Prostate gland (tissue), 2 donors: ENCODE data around the gene ADAMTS17. TPM values are rescaled to one million over a fixed set of nuclear protein-coding genes. Genes with fewer than 3 reads are reported as not detected.

ENCODE experiments used
- DNase-seq: peaks from one replicate; pipeline ENCODE4 v3.0.0-alpha.2; 2019; ENCODE audit warnings: low spot score
- H3K27ac ChIP-seq, 2 donors: fragments of 200-600 bp; sonication (generic); 2 replicates each; pipeline ENCODE4 v1.5.1; 2017 to 2019
- H3K27me3 ChIP-seq: fragments of 200-600 bp; sonication (generic); replicated peaks from 2 replicates; pipeline ENCODE4 v1.5.1; 2019; ENCODE audit not compliant: insufficient read depth
- H3K36me3 ChIP-seq, 2 donors: fragments of 200-600 bp; sonication (generic); 1 replicate in 1 of 2; 2 replicates in 1 of 2; pipeline versions ENCODE4 v1.5.1 to v1.8.1; 2017 to 2019
- H3K4me1 ChIP-seq: fragments of 200-600 bp; sonication (generic); replicated peaks from 2 replicates; pipeline ENCODE4 v1.5.1; 2019
- H3K4me3 ChIP-seq, 2 donors: fragments of 200-600 bp; sonication (generic); 2 replicates each; pipeline ENCODE4 v1.5.1; 2017 to 2019
- H3K9me3 ChIP-seq: fragments of 200-600 bp; sonication (generic); 2 replicates; pipeline ENCODE4 v1.5.1; 2017
- CTCF ChIP-seq, 4 experiments: fragments of 200-600 bp in 2 of 4; fragments of 450-650 bp in 2 of 4; sonication (generic) in 2 of 4; IDR thresholded peaks; 1 replicate in 3 of 4; 2 replicates in 1 of 4; pipeline ENCODE4 v1.5.1; 2016 to 2019; ENCODE audit warnings: antibody characterized with exemption in 4 of 4, mild to moderate bottlenecking in 2 of 4, moderate library complexity in 2 of 4
- POLR2A ChIP-seq: fragments of 450-650 bp; IDR thresholded peaks from one replicate; pipeline ENCODE4 v1.6.1; 2016; ENCODE audit warnings: antibody characterized with exemption, mild to moderate bottlenecking
- POLR2AphosphoS5 ChIP-seq: sonication (generic); formaldehyde crosslinking; IDR thresholded peaks from one replicate; pipeline ENCODE4 v1.6.1; 2017; ENCODE audit warnings: antibody characterized with exemption
- WGBS: methylation state at CpG from one replicate; pipeline ENCODE4 v1.1.5; 2018; 5-methylcytosine and 5-hydroxymethylcytosine counted together
- intact Hi-C: fragments of 100-400 bp; cut with DNase I; formaldehyde crosslinking; loops from one replicate; pipeline ENCODE4 v1.14.2; 2022
- total RNA-seq, 2 donors: library from RNA; depleted of rRNA; stranded (reverse); fragments of >200 nt; gene quantifications; one replicate each; pipeline ENCODE4 v1.1.0, GENCODE V29; 2016

The ADAMTS17 gene
- total RNA-seq, 2 donors from 2014 or later: 2.7 to 5.6 TPM

- Histone ChIP-seq H3K4me1 (no peaks in the 10 kb centered on the region), H3K27ac (no peak overlapping the region), H3K36me3 (no peaks in the 10 kb centered on the region), H3K27me3 (no peaks in the 10 kb centered on the region), H3K4me3 (no peak overlapping the region), H3K9me3 (no peaks in the 10 kb centered on the region)
- intact Hi-C loops: no loop called here
- 96% methylated on average over 11 of the region's 11 CpGs for WGBS
- DNase-seq: no peak
- TF ChIP-seq POLR2A (no peak), CTCF (IDR thresholded peaks at IDR 0.05) (no peak), POLR2AphosphoS5 (no peak)
These were observed 234.1 kb downstream of the ADAMTS17 start for GRCh38 chr15:100107606-100108225.

DNA sequence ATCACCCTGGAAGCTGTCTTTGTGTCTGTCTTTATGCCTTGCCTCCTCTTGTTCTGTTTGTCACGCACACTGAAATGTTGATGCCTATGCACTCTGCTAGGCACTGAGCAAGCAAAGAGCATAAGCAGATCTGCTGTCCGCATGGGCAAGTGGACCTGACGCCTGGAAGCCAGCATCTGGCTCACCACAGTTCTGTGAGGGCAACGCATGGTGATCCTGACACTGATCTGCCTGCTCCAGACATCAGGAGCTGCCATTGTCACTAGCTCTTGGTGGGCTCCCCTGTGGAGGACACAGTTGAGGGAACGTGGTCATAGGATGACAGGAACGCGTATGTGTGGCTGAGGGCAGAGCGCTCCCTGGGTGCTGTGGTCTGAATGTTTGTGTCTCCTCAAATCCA, 234.6 kb downstream of the ADAMTS17 start:
- H3K4me3 ChIP-seq: no peak overlapping the region
- no peak for TF ChIP-seq CTCF (IDR thresholded peaks at IDR 0.05)
- no peak for DNase-seq
- H3K9me3 ChIP-seq: no peaks in the 10 kb centered on the region
- no peaks in the 10 kb centered on the region for H3K27me3 ChIP-seq
- intact Hi-C loops: no loop called here
- 98% methylated on average over 8 of the region's 8 CpGs for WGBS
- H3K4me1 ChIP-seq: no peaks in the 10 kb centered on the region
- no peaks in the 10 kb centered on the region for H3K36me3 ChIP-seq
- no peak overlapping the region for H3K27ac ChIP-seq

DNA sequence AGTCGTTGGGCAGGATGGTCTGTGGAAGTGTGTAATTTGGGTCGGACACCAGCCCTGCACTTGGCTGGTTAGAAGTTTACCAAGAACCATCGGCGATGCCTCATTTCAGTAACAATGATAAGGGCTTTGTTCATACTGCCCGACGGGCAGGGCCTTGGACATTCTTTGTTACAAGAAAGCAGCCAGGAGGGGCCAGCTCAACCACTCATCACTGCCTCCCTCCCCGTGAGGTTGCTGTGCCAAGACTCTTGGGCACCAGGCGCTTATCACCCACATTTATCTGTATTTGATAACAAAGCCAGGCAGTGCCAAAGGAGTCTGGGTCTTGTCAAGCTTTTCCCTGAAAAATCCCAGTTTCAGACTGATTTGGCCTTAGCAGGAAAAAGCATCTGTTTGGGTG, 235.0 kb downstream of the ADAMTS17 start:
- WGBS: 65% methylated on average over 8 of the region's 8 CpGs

GRCh38 chr15:100105101-100105500, 236.7 kb downstream of the ADAMTS17 start:
- H3K4me3 ChIP-seq: no peak overlapping the region
- TF ChIP-seq POLR2AphosphoS5: no peak
- no peak for TF ChIP-seq POLR2A
- no peak for TF ChIP-seq CTCF (IDR thresholded peaks at IDR 0.05)
- DNase-seq: no peak
- H3K27ac ChIP-seq: no peak overlapping the region
- intact Hi-C loops: no loop called here
- H3K9me3 ChIP-seq: no peaks in the 10 kb centered on the region
- H3K4me1 ChIP-seq: no peaks in the 10 kb centered on the region
- no peaks in the 10 kb centered on the region for H3K27me3 ChIP-seq
- H3K36me3 ChIP-seq: no peaks in the 10 kb centered on the region
- WGBS: 96% methylated on average over 6 of the region's 6 CpGs

More for the DNA sequence above, 235.0 kb downstream of the ADAMTS17 start:
- intact Hi-C loops: no loop called here
- no peak overlapping the region for H3K4me3 ChIP-seq
- no peak overlapping the region for H3K27ac ChIP-seq
- no peak for TF ChIP-seq CTCF (IDR thresholded peaks at IDR 0.05)
- TF ChIP-seq POLR2A: no peak
- TF ChIP-seq POLR2AphosphoS5: no peak
- no peaks in the 10 kb centered on the region for H3K36me3 ChIP-seq
- no peaks in the 10 kb centered on the region for H3K4me1 ChIP-seq
- DNase-seq: no peak
- H3K27me3 ChIP-seq: no peaks in the 10 kb centered on the region
- no peaks in the 10 kb centered on the region for H3K9me3 ChIP-seq

DNA sequence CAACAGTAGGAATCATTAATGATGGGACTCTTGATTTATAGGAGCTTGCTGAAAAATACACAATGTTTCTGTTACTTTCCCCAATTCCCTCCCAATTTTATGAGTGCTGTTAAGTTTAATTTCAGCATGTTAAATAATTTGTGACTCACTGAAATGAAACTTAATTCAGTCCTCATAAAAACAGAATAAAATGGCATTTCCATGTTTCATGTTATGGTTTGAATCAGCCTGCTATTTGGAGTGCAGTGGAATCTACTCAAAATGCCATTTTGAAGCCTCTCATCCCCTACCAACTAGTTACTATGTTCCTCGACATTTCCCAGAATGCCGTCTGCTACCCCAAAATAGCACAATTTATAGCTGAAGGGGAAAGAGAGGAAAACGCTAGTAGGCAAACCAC, 237.5 kb downstream of the ADAMTS17 start:
- TF ChIP-seq POLR2A (no peak), POLR2AphosphoS5 (no peak), CTCF (IDR thresholded peaks at IDR 0.05) (no peak)
- Histone ChIP-seq H3K27me3 (no peaks in the 10 kb centered on the region), H3K4me1 (no peaks in the 10 kb centered on the region), H3K4me3 (no peak overlapping the region), H3K36me3 (no peaks in the 10 kb centered on the region), H3K27ac (no peak overlapping the region), H3K9me3 (no peaks in the 10 kb centered on the region)
- WGBS: 79% methylated on average over 3 of the region's 3 CpGs
- DNase-seq: no peak
- intact Hi-C loops: no loop called here
